ENCODE measurements around the gene CEP57L1. TPM values are rescaled to one million over a fixed set of nuclear protein-coding genes. Genes with fewer than 3 reads are reported as not detected.

Gene CEP57L1
- total RNA-seq, 1 experiment from 2014 or later = 23.7 TPM

Small RNAs within 50 kb of the gene (small RNA-seq; reads per million reads assigned to genes)
- 0 reads per million in 2 experiments for gene RNU6-653P

Other genes with a start within 250 kb of the CEP57L1 start
- gene ARMC2, start 247.1 kb upstream of the CEP57L1 start, total RNA-seq (2014; rRNA removed; shearing (Covaris generic)) = 1.6 and 3.1 TPM in 2 replicates
- 10.2 and 10.6 TPM in 2 replicates for gene SESN1, start 661 bp upstream of the CEP57L1 start, total RNA-seq (2014; rRNA removed; shearing (Covaris generic))